GM23248 (cell line): ENCODE data around the gene ANKRD28.

Experiments
- EZH2 ChIP-seq: fragments of 200-600 bp; sonication (generic); IDR thresholded peaks from 2 replicates; pipeline ENCODE4 v1.6.1; 2018; ENCODE audit warnings: antibody characterized with exemption, mild to moderate bottlenecking; ENCODE audit not compliant: insufficient read depth, poor library complexity, severe bottlenecking
- EZH2phosphoT487 ChIP-seq: fragments of 200-600 bp; sonication (generic); IDR thresholded peaks from 2 replicates; pipeline ENCODE4 v1.6.1; 2018; ENCODE audit warnings: antibody characterized with exemption, moderate library complexity, mild to moderate bottlenecking, low read depth; ENCODE audit not compliant: insufficient read depth

DNA sequence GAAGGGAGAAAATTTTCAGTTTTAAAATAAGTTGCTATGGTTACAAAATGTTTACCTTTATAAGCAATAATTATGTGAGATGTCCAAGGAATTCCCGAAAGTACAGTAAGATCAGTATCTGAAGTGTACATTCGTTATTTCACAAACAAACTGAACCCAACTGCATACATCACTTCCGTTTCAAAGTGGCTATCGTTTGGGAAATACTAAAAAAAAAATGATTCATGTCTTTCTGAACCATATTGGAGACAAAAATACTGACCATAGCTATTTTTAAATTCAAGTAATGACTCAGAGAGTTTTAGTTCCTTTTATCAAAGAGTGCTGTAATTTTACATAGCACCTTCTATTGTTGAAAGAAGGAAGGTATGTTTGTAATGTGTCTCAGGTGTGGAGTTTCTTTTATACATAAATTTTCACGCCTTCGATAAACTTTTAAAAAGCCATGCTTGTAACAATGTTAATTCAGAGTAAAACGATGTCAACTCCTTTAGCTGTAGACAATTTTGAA is 8.0 kb upstream of the ANKRD28 start:
- TF ChIP-seq EZH2 (no peak), EZH2phosphoT487 (no peak)
